ENCODE data around the gene IFNA7.
"Not testable (repeated sequence)": the region's sequence is repeated elsewhere in the genome, so short reads cannot be mapped to it uniquely, and the experiment has no call there.

IFNA7 gene

DNA sequence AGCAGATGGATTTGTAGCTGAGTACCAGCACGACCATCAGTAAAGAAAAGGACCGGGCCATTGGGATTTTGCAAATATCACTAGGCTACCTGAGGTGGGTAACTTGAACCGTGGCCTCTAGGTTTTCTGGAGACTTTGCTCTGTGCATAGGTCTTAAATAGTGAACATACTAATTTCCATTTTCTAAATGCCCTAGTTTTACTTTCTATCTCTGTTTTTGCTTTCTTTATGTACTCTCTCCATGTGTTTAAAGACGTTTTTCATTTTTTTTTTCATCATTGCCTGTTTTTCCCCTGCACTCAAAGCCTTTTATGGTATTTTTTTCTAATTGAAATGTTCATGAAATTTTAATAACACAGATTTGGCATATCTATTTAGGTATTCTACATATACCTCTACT is at the start of gene IFNA7:
Gene IFNA7, minus strand, starts transcription at position 101 of the 400 bp plus-strand sequence. Its CDS starts 40 bp downstream, at position 61.
- H3K36me3 Mint-ChIP-seq, H3K4me1 Mint-ChIP-seq, H3K27ac Mint-ChIP-seq, H3K4me3 Mint-ChIP-seq, H3K9me3 Mint-ChIP-seq: not testable (repeated sequence)
- peaks cover 15% of the 10 kb centered on the region for H3K27me3 Mint-ChIP-seq

GRCh38 chr9:21251638-21252037 is 49.6 kb upstream of the IFNA7 start:
- Mint-ChIP-seq H3K9me3 (no peaks in the 10 kb centered on the region), H3K4me1 (peaks cover 5% of the 10 kb centered on the region), H3K27me3 (peaks cover 8% of the 10 kb centered on the region), H3K36me3 (no peaks in the 10 kb centered on the region), H3K27ac (no peak overlapping the region), H3K4me3 (no peak overlapping the region)

GRCh38 chr9:21251190-21251589 is 49.2 kb upstream of the IFNA7 start:
- Mint-ChIP-seq H3K9me3 (no peaks in the 10 kb centered on the region), H3K36me3 (no peaks in the 10 kb centered on the region), H3K4me3 (no peak overlapping the region), H3K27me3 (peaks cover 8% of the 10 kb centered on the region), H3K27ac (no peak overlapping the region), H3K4me1 (peaks cover 5% of the 10 kb centered on the region)

DNA sequence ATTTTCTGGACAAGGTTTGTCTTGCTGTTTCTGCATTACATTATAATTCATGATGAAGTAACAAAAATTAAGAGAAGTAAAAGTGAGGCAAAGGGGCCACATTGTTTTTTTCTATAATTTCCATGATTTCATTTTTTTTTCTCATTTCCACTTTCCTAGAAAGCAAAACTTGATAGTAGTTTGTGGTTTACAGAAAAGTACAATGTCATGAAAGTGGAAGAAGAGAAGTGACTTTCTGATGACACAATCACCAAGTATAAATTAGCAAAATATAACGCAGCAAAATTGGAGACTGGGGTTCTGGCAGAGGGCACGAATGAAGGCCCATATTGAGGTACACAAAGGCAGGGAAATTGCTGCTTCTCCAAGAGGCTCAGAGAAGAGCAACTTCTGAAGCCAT is 42.8 kb upstream of the IFNA7 start:
- no peak overlapping the region for H3K27ac Mint-ChIP-seq
- H3K4me3 Mint-ChIP-seq: no peak overlapping the region
- peaks cover 14% of the 10 kb centered on the region for H3K27me3 Mint-ChIP-seq

GRCh38 chr9:21239911-21240310 is 37.9 kb upstream of the IFNA7 start, which contains the start of gene IFNA14:
Gene IFNA14 (minus strand): TSS chr9:21240005. CDS start chr9:21239935, 70 bp downstream.
- Mint-ChIP-seq H3K36me3 (no peaks in the 10 kb centered on the region), H3K27me3 (peaks cover 5% of the 10 kb centered on the region), H3K27ac (no peak within 1 kb of the TSS), H3K9me3 (no peaks in the 10 kb centered on the region), H3K4me3 (no peak within 1 kb of the TSS), H3K4me1 (peaks cover 14% of the 10 kb centered on the region)

More for the DNA sequence above, 42.8 kb upstream of the IFNA7 start:
- Mint-ChIP-seq H3K4me1 (peaks cover 4% of the 10 kb centered on the region), H3K9me3 (no peaks in the 10 kb centered on the region), H3K36me3 (no peaks in the 10 kb centered on the region)

- not testable (repeated sequence) for H3K9me3 Mint-ChIP-seq, H3K27me3 Mint-ChIP-seq, H3K27ac Mint-ChIP-seq, H3K36me3 Mint-ChIP-seq
- Mint-ChIP-seq H3K4me3 (peak overlapping the region; percentile 49), H3K4me1 (peaks cover 11% of the 10 kb centered on the region)
Measured at GRCh38 chr9:21236360-21236714, 34.3 kb upstream of the IFNA7 start.

- H3K27ac Mint-ChIP-seq, H3K9me3 Mint-ChIP-seq, H3K27me3 Mint-ChIP-seq, H3K36me3 Mint-ChIP-seq: not testable (repeated sequence)
- H3K4me1 Mint-ChIP-seq: peaks cover 11% of the 10 kb centered on the region
- peak overlapping the region; percentile 49 for H3K4me3 Mint-ChIP-seq
Measured at GRCh38 chr9:21235468-21236359, 33.7 kb upstream of the IFNA7 start.

GRCh38 chr9:21234153-21234687 is 32.2 kb upstream of the IFNA7 start:
- no peaks in the 10 kb centered on the region for H3K36me3 Mint-ChIP-seq
- H3K27ac Mint-ChIP-seq: no peak overlapping the region
- H3K27me3 Mint-ChIP-seq: no peaks in the 10 kb centered on the region
- H3K4me3 Mint-ChIP-seq: no peak overlapping the region
- H3K4me1 Mint-ChIP-seq: peaks cover 11% of the 10 kb centered on the region
- no peaks in the 10 kb centered on the region for H3K9me3 Mint-ChIP-seq

- H3K4me1 Mint-ChIP-seq: peaks cover 11% of the 10 kb centered on the region
- no peaks in the 10 kb centered on the region for H3K9me3 Mint-ChIP-seq
- H3K4me3 Mint-ChIP-seq: no peak overlapping the region
- no peak overlapping the region for H3K27ac Mint-ChIP-seq
- no peaks in the 10 kb centered on the region for H3K36me3 Mint-ChIP-seq
- no peaks in the 10 kb centered on the region for H3K27me3 Mint-ChIP-seq
Measured at GRCh38 chr9:21233258-21233657, 31.3 kb upstream of the IFNA7 start.

DNA sequence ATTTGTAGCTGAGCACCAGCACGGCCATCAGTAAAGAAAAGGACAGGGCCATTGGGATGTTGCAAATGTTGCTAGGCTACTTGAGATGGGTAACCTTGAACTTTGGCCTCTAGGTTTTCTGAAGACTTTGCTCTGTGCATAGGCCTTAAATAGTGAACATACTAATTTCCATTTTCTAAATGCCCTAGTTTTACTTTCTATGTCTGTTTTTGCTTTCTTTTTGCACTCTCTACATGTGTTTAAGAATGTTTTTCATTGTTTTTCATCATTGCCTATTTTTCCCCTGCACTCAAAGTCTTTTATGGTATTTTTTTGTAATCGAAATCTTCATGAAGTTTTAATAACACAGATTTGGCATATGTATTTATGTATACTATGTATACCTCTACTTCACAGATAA is 26.1 kb upstream of the IFNA7 start, which contains the start of gene IFNA17:
Gene IFNA17, minus strand, starts transcription at position 101 of the 400 bp plus-strand sequence. Its CDS starts 49 bp downstream, at position 52.
- H3K4me1 Mint-ChIP-seq: no peaks in the 10 kb centered on the region
- H3K36me3 Mint-ChIP-seq: no peaks in the 10 kb centered on the region
- peaks cover 1% of the 10 kb centered on the region for H3K27me3 Mint-ChIP-seq
- H3K9me3 Mint-ChIP-seq: no peaks in the 10 kb centered on the region
- H3K4me3 Mint-ChIP-seq: no peak within 1 kb of the TSS
- H3K27ac Mint-ChIP-seq: no peak within 1 kb of the TSS

- not testable (repeated sequence) for H3K9me3 Mint-ChIP-seq, H3K36me3 Mint-ChIP-seq, H3K4me3 Mint-ChIP-seq, H3K4me1 Mint-ChIP-seq, H3K27ac Mint-ChIP-seq
- peaks cover 16% of the 10 kb centered on the region for H3K27me3 Mint-ChIP-seq
Measured at GRCh38 chr9:21217211-21217610, 15.2 kb upstream of the IFNA7 start, which contains the start of gene IFNA16. Gene IFNA16 (minus strand): TSS chr9:21217311. CDS start chr9:21217305, 6 bp downstream.

- peak overlapping the region; percentile 19 for H3K4me3 Mint-ChIP-seq
- H3K27ac Mint-ChIP-seq: not testable (repeated sequence)
Measured at GRCh38 chr9:21213411-21214326, 11.7 kb upstream of the IFNA7 start.

DNA sequence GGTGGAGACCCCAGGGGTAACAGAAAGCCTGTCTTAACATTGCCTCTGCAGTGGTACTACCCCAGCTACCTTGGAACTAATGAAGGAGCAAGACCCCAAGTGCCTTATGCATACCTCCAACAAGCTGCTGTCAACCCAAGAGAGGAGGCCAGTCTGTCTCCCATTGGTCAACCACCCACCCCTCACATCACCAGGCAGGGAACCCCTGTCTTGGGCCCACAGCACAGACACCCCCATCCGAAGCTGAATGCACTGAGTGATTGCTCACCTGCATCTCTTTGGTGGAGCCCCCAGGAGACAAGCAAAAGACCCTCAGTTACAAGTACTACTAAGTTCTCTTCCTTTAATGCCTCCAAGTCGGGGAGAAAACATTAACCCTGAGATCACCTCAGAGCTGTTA is 10.2 kb upstream of the IFNA7 start:
- not testable (repeated sequence) for H3K36me3 Mint-ChIP-seq, H3K9me3 Mint-ChIP-seq, H3K4me3 Mint-ChIP-seq, H3K4me1 Mint-ChIP-seq, H3K27ac Mint-ChIP-seq, H3K27me3 Mint-ChIP-seq

More at GRCh38 chr9:21213411-21214326, 11.7 kb upstream of the IFNA7 start:
- not testable (repeated sequence) for H3K9me3 Mint-ChIP-seq, H3K27me3 Mint-ChIP-seq, H3K36me3 Mint-ChIP-seq, H3K4me1 Mint-ChIP-seq

- not testable (repeated sequence) for H3K36me3 Mint-ChIP-seq, H3K27ac Mint-ChIP-seq, H3K4me1 Mint-ChIP-seq, H3K4me3 Mint-ChIP-seq, H3K9me3 Mint-ChIP-seq, H3K27me3 Mint-ChIP-seq
Measured at GRCh38 chr9:21210782-21211181, 8.8 kb upstream of the IFNA7 start.

- Mint-ChIP-seq H3K9me3 (no peaks in the 10 kb centered on the region), H3K4me3 (no peak overlapping the region), H3K27me3 (peaks cover 4% of the 10 kb centered on the region), H3K27ac (no peak overlapping the region), H3K4me1 (peaks cover 4% of the 10 kb centered on the region), H3K36me3 (no peaks in the 10 kb centered on the region)
Measured at GRCh38 chr9:21210311-21210710, 8.3 kb upstream of the IFNA7 start.
